K562 (cell line): ENCODE results near the gene SPIRE1. TPM values are rescaled to one million over a fixed set of nuclear protein-coding genes. Genes with fewer than 3 reads are reported as not detected.

Experiments used
- MGA ChIP-seq: fragments of 450-650 bp; IDR thresholded peaks from 2 replicates; pipeline ENCODE4 v1.6.1; 2016; ENCODE audit warnings: mild to moderate bottlenecking, moderate library complexity
- REST ChIP-seq, 2 experiments: fragments of 450-650 bp; formaldehyde crosslinking in 1 of 2; IDR thresholded peaks; 2 replicates each; pipeline versions ENCODE4 v1.4.0 to v1.6.1; 2014 to 2020; ENCODE audit warnings: mild to moderate bottlenecking in 2 of 2, borderline replicate concordance in 1 of 2, low read depth in 1 of 2
- polyA plus RNA-seq, 8 experiments: library from polyadenylated mRNA; depleted of rRNA in 4 of 8; stranded (reverse) in 5 of 8; unstranded in 3 of 8; fragments of >200 nt; fragmentation: Nextera tagmentation in 2 of 8; fragmentation: Illumina TruSeq in 1 of 8; extraction: Ambion mirVana in 2 of 8; extraction: Trizol in 1 of 8; gene quantifications; 2 replicates each; pipeline versions ENCODE4 v1.2.1 to v1.2.3, GENCODE V29; 2011 to 2014; ENCODE audit warnings: inconsistent platforms in 1 of 8, missing spikeins in 1 of 8
- total RNA-seq, 7 experiments: library from RNA; depleted of rRNA in 6 of 7; stranded (reverse); fragments of >200 nt in 6 of 7; fragmentation: Illumina TruSeq in 2 of 7; extraction: Trizol in 2 of 7; gene quantifications; 2 replicates each; pipeline versions ENCODE4 v1.2.1 to v1.2.3, GENCODE V29; 2011 to 2021; ENCODE audit warnings: low replicate concordance in 1 of 7

Gene SPIRE1
- total and polyA plus RNA-seq, 9 of the 15 experiments (the other 6 are each of a cell fraction or from before 2014, with no cell fraction given) = 2.9 to 14.0 (median 10.2) TPM

GRCh38 chr18:12639990-12640880 lies 17.7 kb downstream of the SPIRE1 start (continued):
- TF ChIP-seq REST (IDR thresholded peaks at IDR 0.05; ENCODE audit: borderline replicate concordance) (peak; percentile 51), REST (CRISPR knock-in tag; IDR thresholded peaks at IDR 0.05; ENCODE audit: low read depth) (no peak), MGA (peak; percentile 80)
